Stimulated activated CD8-positive, alpha-beta memory T cell treated with anti-CD3 and anti-CD28 coated beads, Interleukin-4, amount 100 ng/mL, for 1 hour (primary cell): ENCODE results near the gene GPR68.
"Not testable (repeated sequence)": the region's sequence is repeated elsewhere in the genome, so short reads cannot be mapped to it uniquely, and the experiment has no call there.

Source experiments
- DNase-seq, 2 donors: peaks; one replicate each; pipeline ENCODE4 v3.0.0-alpha.2; 2020; ENCODE audit warnings: low read depth in 2 of 2, low spot score in 1 of 2

GPR68 gene

DNA sequence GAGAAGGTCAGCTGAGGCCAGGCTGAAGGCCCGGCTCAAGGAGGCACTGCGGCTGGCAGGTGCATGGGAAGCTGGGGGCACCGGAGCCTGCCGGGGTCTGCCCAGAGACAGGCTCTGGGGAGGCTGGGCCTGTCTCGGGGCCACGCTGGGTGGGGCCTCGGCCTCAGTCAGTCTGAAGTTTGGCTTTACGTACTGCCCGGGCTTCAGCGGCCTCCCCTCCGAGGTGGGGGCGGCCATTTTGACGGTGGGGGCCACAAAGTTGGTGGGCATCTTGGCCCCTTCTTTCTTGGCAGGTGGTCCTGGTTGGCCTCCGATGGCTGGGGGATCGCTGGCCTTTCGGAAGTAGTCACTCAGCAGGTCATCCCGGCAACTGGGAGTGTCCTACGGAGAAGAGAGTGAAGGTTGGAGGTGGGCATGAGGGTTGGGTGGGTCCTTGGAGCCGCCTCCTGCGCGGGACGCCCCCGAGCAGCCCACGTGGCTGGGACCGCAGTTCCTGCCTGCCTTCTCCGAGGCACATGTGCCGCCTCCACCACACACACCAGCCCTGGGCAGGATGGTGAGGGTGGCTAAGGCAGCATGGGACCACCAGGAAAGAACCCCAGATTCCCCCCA lies 28.9 kb upstream of the GPR68 start:
- DNase-seq = no peak

DNA sequence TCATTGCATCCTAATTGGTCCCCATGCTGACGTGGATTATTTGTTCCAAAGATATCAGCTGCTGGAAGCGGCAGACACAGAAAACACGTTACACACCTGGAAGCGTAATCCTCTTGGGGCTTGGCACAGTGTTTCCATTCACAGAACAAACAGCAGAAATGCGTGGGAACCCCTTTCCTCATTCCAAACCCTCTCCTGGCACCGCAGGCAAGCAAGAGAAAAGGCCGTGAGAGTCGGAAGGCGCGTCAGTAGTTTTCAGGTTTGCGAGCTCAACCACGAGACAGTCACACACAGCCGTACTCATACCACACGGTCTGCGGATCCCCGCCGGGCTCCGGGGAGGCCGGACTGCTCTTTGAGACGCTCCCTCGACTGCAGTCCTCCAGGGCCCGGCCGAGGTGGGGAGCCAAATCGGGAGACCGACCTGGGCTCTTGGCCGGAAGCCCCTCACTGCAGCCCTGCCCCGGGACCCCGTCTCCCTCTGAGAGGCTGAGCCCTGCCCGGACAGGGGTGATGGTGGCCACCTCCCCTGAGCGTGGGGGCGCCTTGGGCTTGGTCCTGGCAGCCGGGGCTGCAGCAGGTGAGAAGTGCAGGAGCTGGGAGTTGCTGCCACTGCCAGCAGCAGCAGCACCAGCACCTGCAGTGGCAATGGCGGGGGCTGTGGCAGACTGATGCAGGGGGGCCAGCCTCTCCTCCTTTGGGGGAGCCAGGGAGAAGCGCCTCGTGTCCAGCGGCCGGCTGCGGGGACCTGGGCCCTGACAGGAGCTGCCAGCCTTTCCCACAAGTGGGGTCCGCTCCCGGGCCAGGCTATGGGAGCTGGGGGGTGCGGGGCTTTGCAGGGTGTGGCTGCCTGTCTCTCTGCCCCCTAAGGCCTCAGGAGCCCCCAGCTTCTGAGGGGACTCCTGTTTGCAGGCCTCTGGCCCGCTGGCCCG lies 28.1 kb upstream of the GPR68 start:
- no peak for DNase-seq

GRCh38 chr14:91271639-91272038 lies 27.1 kb upstream of the GPR68 start:
- no peak for DNase-seq

GRCh38 chr14:91270619-91271018 lies 26.1 kb upstream of the GPR68 start:
- DNase-seq = no peak

- no peak for DNase-seq
Observed at GRCh38 chr14:91270188-91270587, 25.7 kb upstream of the GPR68 start.

DNA sequence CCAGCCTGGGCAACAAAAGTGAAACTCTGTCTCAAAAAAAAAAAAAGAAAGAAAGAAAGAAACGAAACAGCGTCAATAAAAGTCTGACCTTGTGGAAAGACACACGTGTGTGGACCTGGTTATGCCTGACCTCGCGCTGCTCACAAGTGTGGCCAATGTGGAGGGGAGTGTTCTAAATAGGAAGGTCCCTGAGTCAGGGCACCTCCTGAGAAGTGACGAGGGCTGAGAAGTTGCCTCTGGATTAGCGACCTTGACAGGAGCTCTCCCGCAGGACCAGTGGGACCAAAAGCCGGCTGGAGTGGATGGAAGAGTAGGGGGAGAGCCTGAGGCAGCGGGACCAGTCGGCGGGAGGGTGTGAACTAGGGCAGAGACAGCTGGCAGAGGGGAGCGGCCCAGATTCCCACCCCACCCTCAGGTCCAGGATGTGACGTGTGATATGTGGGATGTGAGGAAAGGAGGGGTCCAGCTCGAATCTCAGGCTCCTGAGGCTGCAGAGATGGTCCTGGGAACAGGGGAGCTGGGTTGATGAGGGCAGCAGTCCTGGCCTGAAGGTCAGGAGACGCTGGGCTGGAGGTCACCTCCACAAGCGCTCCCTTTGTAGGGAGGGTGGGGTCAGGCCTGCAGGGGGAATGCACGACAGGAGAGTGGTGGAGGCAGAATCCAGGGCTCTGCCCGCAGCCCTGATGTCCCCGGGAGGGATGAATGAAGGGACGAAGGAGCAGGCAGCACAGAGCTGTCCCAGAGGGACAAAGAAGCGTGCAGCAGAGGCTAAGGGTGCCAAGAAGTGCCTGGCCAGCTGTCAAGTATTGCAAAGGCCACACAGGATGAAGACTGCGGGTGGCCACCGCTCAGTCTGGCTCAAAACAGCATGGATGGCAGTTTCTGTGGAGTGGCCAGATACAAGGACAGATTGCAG lies 24.8 kb upstream of the GPR68 start:
- DNase-seq = no peak

GRCh38 chr14:91267965-91268437 lies 23.5 kb upstream of the GPR68 start:
- DNase-seq = no peak

GRCh38 chr14:91266276-91266675 lies 21.8 kb upstream of the GPR68 start:
- not testable (repeated sequence) for DNase-seq

GRCh38 chr14:91265404-91265803 lies 20.9 kb upstream of the GPR68 start:
- DNase-seq = no peak

DNA sequence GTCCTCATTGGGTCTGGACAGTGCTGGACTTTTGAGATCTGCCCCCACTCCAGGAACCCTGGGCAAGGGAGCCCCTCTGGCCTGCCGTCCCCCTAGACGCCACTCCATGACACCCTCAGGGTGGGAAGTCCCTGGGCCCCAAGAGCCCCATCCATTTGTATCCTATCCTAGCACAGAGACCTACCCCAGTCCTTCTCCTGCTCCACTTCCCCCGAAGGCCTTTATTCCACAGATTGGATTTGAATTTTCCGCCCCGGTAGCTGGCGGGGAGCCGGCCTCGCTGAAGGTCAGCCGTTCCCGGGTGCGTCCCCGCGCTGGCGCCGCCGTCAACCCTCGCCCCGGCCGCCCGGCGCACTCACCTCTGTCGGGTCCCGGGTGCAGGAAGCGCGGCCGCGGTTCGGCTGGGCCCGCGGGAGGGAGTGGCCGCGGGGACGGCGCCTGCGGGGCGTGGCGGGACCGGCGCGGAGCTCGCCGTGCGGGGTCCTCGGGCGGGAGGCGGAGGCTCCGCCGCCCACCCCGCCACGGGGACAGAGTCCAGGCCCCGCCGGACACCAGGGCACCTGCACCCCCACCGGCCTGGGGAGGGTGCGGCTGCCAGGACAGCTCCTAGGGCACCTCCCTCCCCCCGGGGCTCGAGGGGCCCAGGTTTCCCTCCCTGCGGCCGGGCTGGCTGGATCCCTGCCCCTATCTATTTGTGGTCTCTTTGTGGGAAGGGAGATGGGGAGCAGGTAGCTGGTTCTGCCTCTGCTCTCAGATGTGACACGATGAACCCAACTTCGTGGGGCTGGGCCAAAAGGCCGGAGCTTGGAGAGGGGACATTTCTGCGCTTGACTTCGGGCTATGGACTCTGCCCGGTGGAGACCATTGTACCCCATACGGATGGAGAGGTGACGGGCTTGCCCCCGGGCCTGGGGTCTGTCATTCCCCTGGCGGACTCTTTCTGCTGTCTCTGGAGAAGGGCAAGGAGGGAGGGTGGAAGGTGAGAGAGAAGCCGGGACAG lies 19.9 kb upstream of the GPR68 start:
- DNase-seq = no peak

- no peak for DNase-seq
Observed at GRCh38 chr14:91263329-91263728, 18.8 kb upstream of the GPR68 start.

GRCh38 chr14:91261986-91262549 lies 17.6 kb upstream of the GPR68 start:
- DNase-seq = no peak

GRCh38 chr14:91261115-91261514 lies 16.6 kb upstream of the GPR68 start:
- DNase-seq = no peak

DNA sequence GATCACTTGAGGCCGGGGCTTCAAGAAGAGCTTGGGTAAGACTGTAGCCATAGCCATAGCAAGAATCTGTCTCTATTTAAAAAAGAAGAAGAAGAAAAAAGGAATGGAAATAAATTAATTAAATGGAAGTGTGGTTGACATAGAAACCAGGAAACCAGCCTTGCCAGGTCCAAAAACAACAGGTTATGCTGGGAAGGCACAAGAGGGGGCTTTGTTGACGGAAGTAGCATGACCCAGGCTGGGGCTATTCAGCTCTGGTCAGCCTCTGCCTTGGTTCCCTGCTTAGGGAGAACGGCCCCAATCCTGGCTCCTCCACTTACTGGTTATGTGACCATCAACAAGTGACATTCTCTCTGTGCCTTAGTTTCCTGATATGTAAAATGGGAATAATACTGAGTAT lies 14.4 kb upstream of the GPR68 start:
- no peak for DNase-seq

GRCh38 chr14:91258011-91258618 lies 13.6 kb upstream of the GPR68 start:
- no peak for DNase-seq

- DNase-seq = no peak
Observed at GRCh38 chr14:91257328-91258010, 13.0 kb upstream of the GPR68 start.

DNA sequence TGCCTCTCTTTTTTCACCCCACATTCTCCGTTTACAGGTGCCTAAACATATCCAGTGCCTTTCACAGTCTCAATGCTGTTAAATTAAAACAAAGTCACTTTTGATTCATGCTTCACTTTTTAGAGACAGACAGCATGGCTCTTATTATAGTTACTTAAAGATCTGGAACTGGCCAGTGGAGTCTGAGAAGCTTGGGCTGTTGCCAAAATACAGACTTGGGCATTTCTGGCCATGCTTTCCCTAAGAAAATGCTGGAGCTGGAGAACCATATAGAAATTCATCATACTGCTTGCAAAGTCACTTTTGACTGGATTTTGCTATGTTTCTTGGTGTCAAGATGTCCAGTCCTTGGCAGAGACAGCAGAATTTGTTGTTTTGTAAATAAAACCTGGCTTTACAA lies 12.2 kb upstream of the GPR68 start:
- DNase-seq = no peak

DNA sequence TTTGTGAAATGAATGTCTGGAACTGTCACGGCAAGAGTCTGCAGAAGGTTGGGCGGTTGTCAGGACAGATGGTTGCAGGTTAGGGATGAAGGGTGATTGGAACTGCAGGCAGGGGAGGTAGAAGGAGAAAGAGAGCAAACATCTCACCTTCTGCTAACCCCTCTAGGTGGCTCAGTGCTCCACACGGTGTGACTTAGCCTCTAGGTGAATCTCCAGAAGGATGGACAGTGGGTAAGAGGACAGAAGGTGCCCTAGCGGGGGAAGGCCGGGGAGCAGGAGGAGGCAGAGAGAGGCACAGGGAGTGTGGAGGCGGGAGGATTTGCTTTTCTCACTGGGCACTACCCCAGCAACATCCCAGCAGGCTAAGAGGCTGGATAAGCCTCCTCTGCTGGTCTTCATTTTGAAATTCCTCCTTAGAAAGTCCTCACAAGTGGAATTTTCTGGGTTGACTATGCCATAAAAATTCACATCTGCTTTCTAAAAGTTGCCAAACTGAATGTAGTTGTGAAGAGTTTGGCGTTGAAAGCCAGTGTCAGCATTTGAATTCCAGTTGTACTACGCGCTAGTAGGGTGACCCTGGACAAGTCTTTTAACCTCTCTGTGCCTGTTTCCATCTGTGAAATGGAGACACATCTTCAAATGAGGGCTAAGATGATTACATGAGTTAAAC lies 10.7 kb upstream of the GPR68 start:
- no peak for DNase-seq
